Rectal smooth muscle tissue (tissue), 1 donor: Measurements from ENCODE around the gene IL1RAP.

Experiments
- H3K27ac ChIP-seq: one replicate; pipeline ENCODE4 v1.7.0; 2013; ENCODE audit warnings: low read depth, low read length, inconsistent platforms
- H3K27me3 ChIP-seq: one replicate; pipeline ENCODE4 v1.7.0; 2013; ENCODE audit warnings: low read length; ENCODE audit not compliant: control insufficient read depth, insufficient read depth
- H3K36me3 ChIP-seq: one replicate; pipeline ENCODE4 v1.7.0; 2013; ENCODE audit warnings: low read length; ENCODE audit not compliant: control insufficient read depth, insufficient read depth
- H3K4me1 ChIP-seq: one replicate; pipeline ENCODE4 v1.7.0; 2013; ENCODE audit warnings: low read length; ENCODE audit not compliant: control insufficient read depth, insufficient read depth
- H3K4me3 ChIP-seq: one replicate; pipeline ENCODE4 v1.7.0; 2013; ENCODE audit warnings: low read length
- H3K9ac ChIP-seq: one replicate; pipeline ENCODE4 v1.7.0; 2013; ENCODE audit warnings: low read length

IL1RAP gene

GRCh38 chr3:190631295-190631694 is 117.4 kb downstream of the IL1RAP start:
- H3K36me3 ChIP-seq = no peaks in the 10 kb centered on the region
- H3K4me1 ChIP-seq = no peaks in the 10 kb centered on the region
- H3K9ac ChIP-seq = no peak overlapping the region
- H3K27ac ChIP-seq = no peak overlapping the region
- H3K4me3 ChIP-seq = no peak overlapping the region
- no peaks in the 10 kb centered on the region for H3K27me3 ChIP-seq

DNA sequence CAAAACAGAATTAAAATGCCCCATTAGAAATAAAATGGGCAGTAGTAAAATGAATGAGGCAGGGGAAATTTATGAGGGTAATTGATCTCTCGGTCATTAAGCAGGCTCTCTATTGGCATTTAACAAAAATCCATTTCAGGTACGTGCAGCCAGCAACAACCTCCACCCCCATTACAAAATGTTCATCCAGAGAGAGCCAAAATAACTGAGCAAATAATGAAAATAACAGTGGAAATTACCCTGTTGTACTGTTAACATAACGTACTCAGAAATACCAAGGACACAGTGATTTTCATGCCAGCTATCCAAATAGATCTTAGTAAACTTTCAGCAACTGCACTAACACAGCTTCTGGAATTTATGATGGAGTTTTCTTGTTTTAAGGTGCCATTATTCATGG is 127.7 kb downstream of the IL1RAP start:
- H3K36me3 ChIP-seq = no peaks in the 10 kb centered on the region
- H3K27ac ChIP-seq = no peak overlapping the region
- H3K27me3 ChIP-seq = no peaks in the 10 kb centered on the region
- H3K9ac ChIP-seq = no peak overlapping the region
- H3K4me3 ChIP-seq = no peak overlapping the region
- no peaks in the 10 kb centered on the region for H3K4me1 ChIP-seq

DNA sequence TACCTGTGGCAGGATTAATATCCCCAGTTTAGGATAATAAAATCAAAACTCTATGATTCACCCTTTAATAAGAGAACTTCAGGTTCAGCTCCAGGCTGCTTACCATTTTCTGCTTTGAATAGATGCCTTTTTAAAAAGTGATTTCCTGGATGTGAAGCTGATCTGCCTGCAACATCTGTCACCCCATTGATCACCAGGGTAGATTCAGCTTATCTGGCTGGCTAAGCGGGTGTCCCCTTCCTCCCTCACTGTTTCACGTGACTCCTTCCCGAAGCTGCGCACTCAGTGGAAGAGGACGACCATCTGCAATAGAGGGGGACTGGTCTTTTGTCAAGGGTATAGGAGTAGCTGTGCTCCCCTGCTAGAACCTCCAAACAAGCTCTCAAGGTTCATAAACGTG is 128.1 kb downstream of the IL1RAP start:
- Histone ChIP-seq H3K27ac (no peak overlapping the region), H3K36me3 (no peaks in the 10 kb centered on the region), H3K4me1 (no peaks in the 10 kb centered on the region)

DNA sequence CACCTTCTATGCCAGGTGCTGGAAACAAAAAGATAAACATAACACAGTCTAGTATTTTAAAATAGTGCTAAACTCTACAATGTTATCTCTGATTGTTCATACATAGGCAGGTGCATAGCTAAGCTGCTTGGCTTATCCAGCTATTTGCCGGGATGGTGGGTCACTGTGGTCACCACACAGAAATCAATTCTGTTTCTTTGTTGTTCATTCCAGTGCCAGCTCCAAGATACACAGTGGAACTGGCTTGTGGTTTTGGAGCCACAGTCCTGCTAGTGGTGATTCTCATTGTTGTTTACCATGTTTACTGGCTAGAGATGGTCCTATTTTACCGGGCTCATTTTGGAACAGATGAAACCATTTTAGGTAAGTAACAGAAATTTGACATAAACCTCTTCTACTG is 130.2 kb downstream of the IL1RAP start:
- no peaks in the 10 kb centered on the region for H3K4me1 ChIP-seq
- H3K4me3 ChIP-seq = no peak overlapping the region
- H3K9ac ChIP-seq = no peak overlapping the region
- H3K27me3 ChIP-seq = no peaks in the 10 kb centered on the region
- no peaks in the 10 kb centered on the region for H3K36me3 ChIP-seq
- H3K27ac ChIP-seq = no peak overlapping the region

More for the DNA sequence above, 128.1 kb downstream of the IL1RAP start:
- Histone ChIP-seq H3K4me3 (no peak overlapping the region), H3K9ac (no peak overlapping the region), H3K27me3 (no peaks in the 10 kb centered on the region)

GRCh38 chr3:190644766-190645165 is 130.9 kb downstream of the IL1RAP start:
- Histone ChIP-seq H3K4me3 (no peak overlapping the region), H3K4me1 (no peaks in the 10 kb centered on the region), H3K27ac (no peak overlapping the region), H3K27me3 (no peaks in the 10 kb centered on the region), H3K36me3 (no peaks in the 10 kb centered on the region), H3K9ac (no peak overlapping the region)

DNA sequence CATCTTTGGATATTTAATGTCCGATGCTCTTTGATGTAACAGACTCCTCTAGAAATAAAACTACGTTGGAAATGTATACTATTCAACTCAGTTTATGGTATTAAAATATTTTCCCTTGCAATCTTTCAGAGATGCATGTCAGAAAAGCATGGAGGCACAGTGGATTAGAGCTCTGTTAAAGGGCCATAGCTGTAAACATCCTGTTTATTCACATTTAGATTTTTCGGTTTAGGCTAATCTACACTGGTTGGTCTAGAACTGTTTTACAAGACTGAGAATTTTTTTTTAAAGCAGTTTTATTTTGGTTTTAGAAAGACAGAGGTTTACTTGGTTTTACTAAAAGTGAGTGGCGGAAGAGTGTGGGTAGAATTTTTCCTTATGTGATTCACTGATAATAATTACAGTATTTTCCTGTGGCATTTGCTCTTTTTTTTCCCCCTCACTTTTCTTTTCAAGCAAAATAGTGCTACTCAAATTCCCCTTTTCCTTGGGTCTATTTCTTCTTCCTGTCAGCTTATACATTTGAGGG is 132.1 kb downstream of the IL1RAP start:
- no peaks in the 10 kb centered on the region for H3K27me3 ChIP-seq
- H3K9ac ChIP-seq = no peak overlapping the region
- H3K27ac ChIP-seq = no peak overlapping the region
- H3K4me3 ChIP-seq = no peak overlapping the region
- no peaks in the 10 kb centered on the region for H3K4me1 ChIP-seq
- H3K36me3 ChIP-seq = no peaks in the 10 kb centered on the region

- no peak overlapping the region for H3K27ac ChIP-seq
- H3K9ac ChIP-seq = no peak overlapping the region
- H3K36me3 ChIP-seq = no peaks in the 10 kb centered on the region
- H3K4me3 ChIP-seq = no peak overlapping the region
- no peaks in the 10 kb centered on the region for H3K4me1 ChIP-seq
- H3K27me3 ChIP-seq = no peaks in the 10 kb centered on the region
These were observed 133.1 kb downstream of the IL1RAP start for GRCh38 chr3:190646996-190647395.

- H3K27me3 ChIP-seq = no peaks in the 10 kb centered on the region
- H3K4me3 ChIP-seq = no peak overlapping the region
- no peaks in the 10 kb centered on the region for H3K36me3 ChIP-seq
- no peak overlapping the region for H3K9ac ChIP-seq
- H3K4me1 ChIP-seq = no peaks in the 10 kb centered on the region
- no peak overlapping the region for H3K27ac ChIP-seq
These were observed 142.0 kb downstream of the IL1RAP start for GRCh38 chr3:190655933-190656332.

GRCh38 chr3:190658106-190658505 is 144.2 kb downstream of the IL1RAP start:
- H3K4me1 ChIP-seq = no peaks in the 10 kb centered on the region
- H3K36me3 ChIP-seq = no peaks in the 10 kb centered on the region
- no peak overlapping the region for H3K4me3 ChIP-seq
- no peaks in the 10 kb centered on the region for H3K27me3 ChIP-seq
- no peak overlapping the region for H3K27ac ChIP-seq
- H3K9ac ChIP-seq = no peak overlapping the region

DNA sequence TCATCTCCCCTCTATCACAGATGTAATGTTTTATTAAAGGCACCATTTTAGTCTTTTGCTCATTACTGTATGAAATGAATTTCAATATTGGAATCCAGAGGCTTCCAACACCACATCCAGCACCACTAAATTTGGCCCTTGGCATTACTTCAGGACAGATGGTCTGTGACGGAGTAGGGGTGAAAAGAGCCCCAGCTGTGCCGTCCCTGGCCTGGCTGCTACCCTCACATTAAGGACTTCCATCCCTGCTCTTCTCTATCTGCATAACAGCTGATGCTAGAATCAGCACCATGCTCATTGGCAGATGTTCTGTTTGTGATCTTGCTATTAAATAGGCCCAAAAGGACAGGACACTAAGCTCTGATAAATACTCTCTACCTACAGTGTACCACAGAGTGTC is 152.9 kb downstream of the IL1RAP start:
- no peaks in the 10 kb centered on the region for H3K36me3 ChIP-seq
- H3K27me3 ChIP-seq = no peaks in the 10 kb centered on the region
- no peak overlapping the region for H3K9ac ChIP-seq
- no peak overlapping the region for H3K27ac ChIP-seq
- H3K4me3 ChIP-seq = no peak overlapping the region
- H3K4me1 ChIP-seq = no peaks in the 10 kb centered on the region

DNA sequence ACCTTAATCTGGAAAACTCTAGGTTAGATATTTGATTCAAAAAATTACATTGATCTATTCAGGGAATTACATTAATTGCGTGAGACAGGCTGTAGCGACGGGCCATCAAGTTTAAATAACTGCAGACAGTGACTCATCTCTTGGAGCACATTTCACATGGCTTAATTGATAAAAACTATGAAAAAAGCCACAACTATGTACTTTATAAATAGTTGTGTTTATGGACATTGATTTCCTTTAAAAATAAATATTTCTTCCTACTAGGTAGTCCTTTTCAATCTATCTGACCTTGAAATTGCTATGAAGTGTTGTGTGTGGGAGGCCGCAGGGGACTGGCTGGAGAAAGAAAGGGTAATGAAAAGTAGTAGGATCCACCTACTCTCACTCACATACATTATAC is 157.8 kb downstream of the IL1RAP start:
- H3K36me3 ChIP-seq = no peaks in the 10 kb centered on the region
- H3K4me3 ChIP-seq = no peak overlapping the region
- H3K9ac ChIP-seq = no peak overlapping the region
- no peak overlapping the region for H3K27ac ChIP-seq
- H3K27me3 ChIP-seq = no peaks in the 10 kb centered on the region
- H3K4me1 ChIP-seq = no peaks in the 10 kb centered on the region

DNA sequence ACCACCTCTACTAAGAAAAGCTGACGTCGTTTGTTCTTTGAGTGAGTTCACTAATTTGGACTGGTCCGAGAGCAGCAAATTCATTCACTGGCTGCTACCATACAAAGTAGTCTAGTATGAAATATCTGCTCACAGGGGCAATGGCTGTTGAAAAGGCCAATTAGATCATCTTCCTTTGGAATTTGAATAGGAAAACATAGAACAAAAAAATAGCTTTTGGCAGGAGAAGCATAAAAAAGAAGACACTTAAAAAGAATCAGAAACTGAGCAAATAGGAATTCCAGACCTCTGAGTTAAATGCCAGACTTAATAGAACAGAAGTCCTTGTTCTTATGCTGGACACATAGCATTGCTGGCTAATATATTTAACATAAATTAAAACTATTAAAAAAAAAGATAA is 159.3 kb downstream of the IL1RAP start:
- Histone ChIP-seq H3K27ac (no peak overlapping the region), H3K9ac (no peak overlapping the region), H3K4me3 (no peak overlapping the region), H3K4me1 (no peaks in the 10 kb centered on the region), H3K27me3 (no peaks in the 10 kb centered on the region), H3K36me3 (no peaks in the 10 kb centered on the region)

- H3K9ac ChIP-seq = no peak overlapping the region
- no peaks in the 10 kb centered on the region for H3K4me1 ChIP-seq
- no peaks in the 10 kb centered on the region for H3K27me3 ChIP-seq
- H3K27ac ChIP-seq = no peak overlapping the region
- H3K36me3 ChIP-seq = no peaks in the 10 kb centered on the region
- H3K4me3 ChIP-seq = no peak overlapping the region
These were observed 162.6 kb downstream of the IL1RAP start for GRCh38 chr3:190676481-190676880.
